ENCODE data around the gene KCNH2.

GRCh38 chr7:150942001-150942590 is 36.0 kb downstream of the KCNH2 start:
- TF ChIP-seq POLR2A (IDR thresholded peaks at IDR 0.05; ENCODE audit: low read depth, low read length) (no peak), POLR2AphosphoS5 (IDR thresholded peaks at IDR 0.05; ENCODE audit: low read depth, low read length) (no peak)

Data from GM12892 (cell line).